Measurements from ENCODE around the gene TRDMT1. TPM values are rescaled to one million over a fixed set of nuclear protein-coding genes. Genes with fewer than 3 reads are reported as not detected.

TRDMT1 gene
- total RNA-seq, result 4.3 and 7.4 TPM in 2 replicates

GRCh38 chr10:17200912-17201793, at the start of gene TRDMT1:
Gene TRDMT1 (minus strand): TSS chr10:17201672. CDS start chr10:17201634, 38 bp downstream.

GRCh38 chr10:17228091-17229015, 26.9 kb upstream of the TRDMT1 start, which contains the start of gene VIM:
Gene VIM (plus strand): TSS chr10:17228241. CDS start chr10:17229423, 1,182 bp downstream.

GRCh38 chr10:17129741-17130140, 71.7 kb downstream of the TRDMT1 start, which contains the start of gene CUBN:
Gene CUBN (minus strand): TSS chr10:17129811. CDS start chr10:17129765, 46 bp downstream.

Other genes with a start within 250 kb of the TRDMT1 start
- 1.4 and 3.2 TPM in 2 replicates for gene CUBN, start 71.9 kb downstream of the TRDMT1 start, total RNA-seq
- 5,000 and 5,002 TPM in 2 replicates for gene VIM, start 26.6 kb upstream of the TRDMT1 start, total RNA-seq